ENCODE measurements around the gene NUFIP1. TPM values are rescaled to one million over a fixed set of nuclear protein-coding genes. Genes with fewer than 3 reads are reported as not detected.
A peak's percentile ranks its signal among the peaks of the same experiment; 100 is the strongest.

The NUFIP1 gene
- total RNA-seq, 1 experiment from 2014 or later = 7.3 TPM

- Histone ChIP-seq H3K27ac (no peak overlapping the region), H3F3A (ENCODE audit: insufficient read depth, low read depth) (peaks cover 14% of the 10 kb centered on the region), H3K9me2 (ENCODE audit: insufficient read depth) (no peaks in the 10 kb centered on the region), H3K79me2 (ENCODE audit: low read depth) (no peaks in the 10 kb centered on the region), H3K27me3 (ENCODE audit: insufficient read depth, low read depth) (no peaks in the 10 kb centered on the region), H3K4me3 (no peak overlapping the region), H3K4me1 (replicated peaks; ENCODE audit: insufficient read depth) (peaks cover 17% of the 10 kb centered on the region), H3K9me3 (ENCODE audit: insufficient read depth, low read depth) (no peaks in the 10 kb centered on the region), H3K4me2 (no peak overlapping the region), H3K36me3 (ENCODE audit: low read depth) (peaks cover 19% of the 10 kb centered on the region), H2AFZ (no peak overlapping the region), H4K20me1 (ENCODE audit: insufficient read depth) (no peaks in the 10 kb centered on the region)
- DNase-seq = no peak
- POLR2A ChIA-PET (ENCODE audit: unreplicated experiment) = no interaction called here
- CTCF ChIA-PET = no interaction called here
- BruUV-seq (replicated peaks) = no TSS peak
- intact Hi-C loops (cut with micrococcal nuclease; ENCODE audit: unreplicated experiment) = no loop called here
- TF ChIP-seq EZH2 (IDR thresholded peaks at IDR 0.05; ENCODE audit: low read depth) (no peak), CTCF (conservative IDR thresholded peaks at IDR 0.05) (no peak)
Measured at GRCh38 chr13:44938854-44939253, 50.4 kb downstream of the NUFIP1 start.

- H3K4me2 ChIP-seq = no peak overlapping the region
- H3K27me3 ChIP-seq (ENCODE audit: insufficient read depth, low read depth) = no peaks in the 10 kb centered on the region
- H3K9me2 ChIP-seq (ENCODE audit: insufficient read depth) = no peaks in the 10 kb centered on the region
- no peaks in the 10 kb centered on the region; the same call in 1 of the 2 replicates for H3K36me3 ChIP-seq (ENCODE audit: low read depth)
- H3K4me1 ChIP-seq (replicated peaks; ENCODE audit: insufficient read depth) = peaks cover 41% of the 10 kb centered on the region
- H3K4me3 ChIP-seq = no peak overlapping the region
- no peaks in the 10 kb centered on the region for H4K20me1 ChIP-seq (ENCODE audit: insufficient read depth)
- no peak for DNase-seq
- ChIA-PET CTCF (no interaction called here), POLR2A (ENCODE audit: unreplicated experiment) (no interaction called here)
- BruUV-seq (replicated peaks) = no TSS peak
- H3K79me2 ChIP-seq (ENCODE audit: low read depth) = no peaks in the 10 kb centered on the region
- no peak overlapping the region for H2AFZ ChIP-seq
- H3K27ac ChIP-seq = no peak overlapping the region
- H3F3A ChIP-seq (ENCODE audit: insufficient read depth, low read depth) = peaks cover 20% of the 10 kb centered on the region
- intact Hi-C loops (cut with micrococcal nuclease; ENCODE audit: unreplicated experiment) = no loop called here
- no peak for TF ChIP-seq EZH2 (IDR thresholded peaks at IDR 0.05; ENCODE audit: low read depth)
- no peak for TF ChIP-seq CTCF (conservative IDR thresholded peaks at IDR 0.05)
- no peaks in the 10 kb centered on the region for H3K9me3 ChIP-seq (ENCODE audit: insufficient read depth, low read depth)
Measured at GRCh38 chr13:44936246-44936645, 53.0 kb downstream of the NUFIP1 start.

- H3F3A ChIP-seq (ENCODE audit: insufficient read depth, low read depth) = peaks cover 33% of the 10 kb centered on the region
- no TSS peak for BruUV-seq (replicated peaks)
- H3K4me3 ChIP-seq = no peak overlapping the region
- H3K79me2 ChIP-seq (ENCODE audit: low read depth) = no peaks in the 10 kb centered on the region
- POLR2A ChIA-PET (ENCODE audit: unreplicated experiment) = interaction anchor here (0.7 kb wide), 2 partner anchors 227 to 406 kb away, joined by 12 to 13 read pairs; partner anchors contain the start of gene TPT1
- no peak overlapping the region for H2AFZ ChIP-seq
- intact Hi-C loops (cut with micrococcal nuclease; ENCODE audit: unreplicated experiment) = loop anchor here (5.0 kb wide), 1 partner anchor 177 kb away; no protein-coding TSS in a partner anchor
- H4K20me1 ChIP-seq (ENCODE audit: insufficient read depth) = no peaks in the 10 kb centered on the region
- peaks cover 53% of the 10 kb centered on the region for H3K4me1 ChIP-seq (replicated peaks; ENCODE audit: insufficient read depth)
- CTCF ChIA-PET = interaction anchor here (0.7 kb wide), 2 partner anchors 16 to 35 kb away, joined by 4 to 6 read pairs; no protein-coding TSS in a partner anchor
- no peaks in the 10 kb centered on the region for H3K36me3 ChIP-seq (ENCODE audit: low read depth)
- DNase-seq = peak in 1 of 2 experiments; percentile 70
- H3K9me2 ChIP-seq (ENCODE audit: insufficient read depth) = no peaks in the 10 kb centered on the region
- H3K27me3 ChIP-seq (ENCODE audit: insufficient read depth, low read depth) = no peaks in the 10 kb centered on the region
- no peak for TF ChIP-seq CTCF (conservative IDR thresholded peaks at IDR 0.05)
- no peak for TF ChIP-seq EZH2 (IDR thresholded peaks at IDR 0.05; ENCODE audit: low read depth)
- H3K9me3 ChIP-seq (ENCODE audit: insufficient read depth, low read depth) = no peaks in the 10 kb centered on the region
- H3K4me2 ChIP-seq = peak overlapping the region; percentile 18; the same call in 1 of the 2 replicates
- peak overlapping the region; percentile 65 for H3K27ac ChIP-seq
Measured at GRCh38 chr13:44934724-44935123, 54.5 kb downstream of the NUFIP1 start.
